Lower lobe of right lung (tissue), 2 donors: ENCODE measurements around the gene PKP3. TPM values are rescaled to one million over a fixed set of nuclear protein-coding genes. Genes with fewer than 3 reads are reported as not detected.

Experiments
- ATAC-seq, 2 donors: fragments of 200-7000 bp; cut with Tn5 transposase; one replicate each; pipeline ENCODE4 v1.9.1; 2020 to 2022; ENCODE audit warnings: mild to moderate bottlenecking in 2 of 2, moderate library complexity in 2 of 2
- DNase-seq: peaks from one replicate; pipeline ENCODE4 v3.0.0-alpha.2; 2020
- H3K27ac ChIP-seq: fragments of 200-600 bp; one replicate; pipeline ENCODE4 v1.8.0; 2022
- H3K27me3 ChIP-seq: fragments of 200-600 bp; one replicate; pipeline ENCODE4 v1.8.0; 2022; ENCODE audit warnings: low read depth
- H3K36me3 ChIP-seq: fragments of 200-600 bp; one replicate; pipeline ENCODE4 v1.8.0; 2022; ENCODE audit warnings: mild to moderate bottlenecking
- H3K4me1 ChIP-seq: fragments of 200-600 bp; one replicate; pipeline ENCODE4 v1.8.0; 2022
- H3K4me3 ChIP-seq: fragments of 200-600 bp; one replicate; pipeline ENCODE4 v1.8.0; 2022; ENCODE audit warnings: mild to moderate bottlenecking
- H3K9me3 ChIP-seq: fragments of 200-600 bp; one replicate; pipeline ENCODE4 v1.8.0; 2022
- intact Hi-C: fragments of 100-400 bp; cut with DNase I; formaldehyde crosslinking; loops from one replicate; pipeline ENCODE4 v1.11.0; 2022
- total RNA-seq: library from RNA; stranded (reverse); fragmentation: NEBNext Ultra II Directional; extraction: Animal tissue kit (Norgen Biotek cat#: 25700); gene quantifications from one replicate; pipeline ENCODE4 v1.2.1, GENCODE V29; 2021
- TF ChIP-seq, protein P1 (sequence below): fragments of 200-600 bp; IDR thresholded peaks from one replicate; pipeline ENCODE4 v1.8.0; 2022; ENCODE audit warnings: antibody characterized with exemption, mild to moderate bottlenecking
- donor health status: DM: no; HTN: yes; CAD: no; lungs with severe emphysema.

PKP3 gene
- total RNA-seq, 1 donor from 2014 or later = 23.1 TPM

DNA sequence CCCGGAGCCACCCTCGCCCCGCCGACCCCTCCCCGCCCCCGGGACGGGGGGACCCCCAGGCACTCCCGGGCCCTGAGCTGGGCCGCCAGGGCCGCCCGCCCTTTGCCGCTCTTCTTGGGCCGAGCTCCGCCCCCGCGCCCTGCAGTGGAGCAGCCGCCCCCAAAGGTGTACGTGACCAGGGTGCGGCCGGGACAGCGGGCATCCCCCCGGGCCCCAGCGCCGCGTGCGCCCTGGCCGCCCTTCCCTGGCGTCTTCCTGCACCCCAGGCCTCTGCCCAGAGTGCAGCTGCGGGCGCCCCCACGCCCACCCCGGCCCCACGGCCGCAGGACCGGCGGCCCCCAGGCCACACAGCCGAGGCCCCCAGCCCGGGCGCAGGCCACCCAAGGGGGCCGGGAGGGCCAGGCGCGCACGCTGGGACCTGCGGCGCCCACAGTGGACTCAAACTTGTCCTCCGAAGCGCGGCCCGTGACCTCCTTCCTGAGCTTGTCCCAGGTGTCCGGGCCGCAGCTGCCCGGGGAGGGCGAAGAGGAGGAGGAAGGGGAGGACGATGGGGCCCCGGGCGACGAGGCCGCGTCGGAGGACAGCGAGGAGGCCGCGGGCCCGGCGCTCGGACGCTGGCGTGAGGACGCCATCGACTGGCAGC is 17.4 kb upstream of the PKP3 start:
- Histone ChIP-seq H3K27me3 (peaks cover 11% of the 10 kb centered on the region), H3K36me3 (no peaks in the 10 kb centered on the region), H3K4me3 (no peak overlapping the region), H3K9me3 (no peaks in the 10 kb centered on the region), H3K4me1 (no peaks in the 10 kb centered on the region), H3K27ac (no peak overlapping the region)
- DNase-seq (no peak), ATAC-seq (no peak)
- intact Hi-C loops = no loop called here
- TF ChIP-seq, protein P1, sequence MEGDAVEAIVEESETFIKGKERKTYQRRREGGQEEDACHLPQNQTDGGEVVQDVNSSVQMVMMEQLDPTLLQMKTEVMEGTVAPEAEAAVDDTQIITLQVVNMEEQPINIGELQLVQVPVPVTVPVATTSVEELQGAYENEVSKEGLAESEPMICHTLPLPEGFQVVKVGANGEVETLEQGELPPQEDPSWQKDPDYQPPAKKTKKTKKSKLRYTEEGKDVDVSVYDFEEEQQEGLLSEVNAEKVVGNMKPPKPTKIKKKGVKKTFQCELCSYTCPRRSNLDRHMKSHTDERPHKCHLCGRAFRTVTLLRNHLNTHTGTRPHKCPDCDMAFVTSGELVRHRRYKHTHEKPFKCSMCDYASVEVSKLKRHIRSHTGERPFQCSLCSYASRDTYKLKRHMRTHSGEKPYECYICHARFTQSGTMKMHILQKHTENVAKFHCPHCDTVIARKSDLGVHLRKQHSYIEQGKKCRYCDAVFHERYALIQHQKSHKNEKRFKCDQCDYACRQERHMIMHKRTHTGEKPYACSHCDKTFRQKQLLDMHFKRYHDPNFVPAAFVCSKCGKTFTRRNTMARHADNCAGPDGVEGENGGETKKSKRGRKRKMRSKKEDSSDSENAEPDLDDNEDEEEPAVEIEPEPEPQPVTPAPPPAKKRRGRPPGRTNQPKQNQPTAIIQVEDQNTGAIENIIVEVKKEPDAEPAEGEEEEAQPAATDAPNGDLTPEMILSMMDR = no peak

DNA sequence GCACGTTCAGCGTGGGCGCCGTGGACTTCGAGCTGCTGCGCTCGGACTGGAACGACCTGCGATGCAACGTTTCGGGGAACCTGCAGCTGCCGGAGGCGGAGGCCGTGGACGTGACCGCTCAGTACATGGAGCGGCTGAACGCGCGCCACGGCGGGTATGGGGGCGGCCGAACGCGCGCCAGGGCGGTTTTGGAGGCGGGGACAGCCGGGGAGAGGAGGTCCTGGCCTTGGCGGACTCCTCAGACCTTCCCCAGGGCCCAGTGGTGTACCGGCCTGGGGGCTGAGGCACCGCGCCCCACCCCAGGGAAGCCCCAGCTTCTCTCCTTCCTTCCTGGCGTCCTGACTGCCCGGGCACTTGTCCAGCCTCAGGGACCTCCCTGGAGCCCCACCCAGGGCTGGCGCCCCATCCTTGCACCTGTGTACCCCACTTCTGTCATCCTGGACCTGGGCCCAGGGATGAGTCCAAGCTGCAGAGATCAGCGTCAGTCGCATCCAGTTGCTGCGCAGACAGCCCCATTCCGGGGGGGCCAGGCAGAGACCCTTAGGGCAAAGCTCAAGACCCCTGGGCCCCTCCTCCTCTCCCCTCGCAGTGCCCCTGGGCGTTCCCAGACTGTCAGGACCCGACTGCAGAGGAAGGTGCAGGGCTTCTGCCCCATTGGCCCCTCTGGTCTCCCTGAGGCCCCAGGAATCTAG is 16.7 kb upstream of the PKP3 start:
- intact Hi-C loops = no loop called here
- Histone ChIP-seq H3K9me3 (no peaks in the 10 kb centered on the region), H3K27me3 (peaks cover 13% of the 10 kb centered on the region), H3K27ac (no peak overlapping the region), H3K4me3 (no peak overlapping the region), H3K36me3 (no peaks in the 10 kb centered on the region), H3K4me1 (no peaks in the 10 kb centered on the region)
- TF ChIP-seq, protein P1 = no peak
- DNase-seq = no peak
- no peak for ATAC-seq

DNA sequence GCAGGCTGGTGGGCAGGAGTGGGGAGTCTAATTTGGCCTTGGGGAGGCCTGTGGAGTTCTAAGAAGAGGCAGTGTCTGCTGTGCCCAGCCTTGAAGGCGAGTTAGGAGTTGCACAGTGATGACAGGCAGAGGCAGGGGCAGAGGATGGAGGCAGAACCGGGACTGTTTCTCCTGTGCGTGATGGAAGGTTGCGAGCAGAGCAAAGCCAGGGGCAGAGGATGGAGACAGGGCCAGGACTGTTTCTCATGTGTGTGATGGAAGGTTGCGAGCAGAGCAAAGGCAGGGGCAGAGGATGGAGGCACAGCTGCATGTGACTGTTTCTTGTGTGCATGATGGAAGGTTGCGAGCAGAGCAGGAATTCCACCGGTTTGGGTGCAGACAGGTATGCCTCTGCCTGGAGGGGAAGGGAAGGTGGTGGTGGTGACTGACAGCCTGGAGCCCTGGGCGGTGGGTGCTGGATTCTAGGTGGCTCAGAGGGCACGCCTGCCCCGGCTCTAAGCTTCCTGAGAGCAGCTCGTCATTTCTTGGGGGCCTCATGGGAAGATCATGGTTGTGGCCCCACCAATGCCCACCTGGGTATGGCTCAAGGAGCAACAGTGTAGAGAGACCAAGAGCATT is 16.0 kb upstream of the PKP3 start:
- H3K9me3 ChIP-seq = no peaks in the 10 kb centered on the region
- DNase-seq = no peak
- ATAC-seq = no peak
- H3K36me3 ChIP-seq = no peaks in the 10 kb centered on the region
- peaks cover 13% of the 10 kb centered on the region for H3K27me3 ChIP-seq
- intact Hi-C loops = no loop called here
- no peaks in the 10 kb centered on the region for H3K4me1 ChIP-seq
- H3K4me3 ChIP-seq = no peak overlapping the region
- H3K27ac ChIP-seq = no peak overlapping the region
- TF ChIP-seq, protein P1 = no peak

DNA sequence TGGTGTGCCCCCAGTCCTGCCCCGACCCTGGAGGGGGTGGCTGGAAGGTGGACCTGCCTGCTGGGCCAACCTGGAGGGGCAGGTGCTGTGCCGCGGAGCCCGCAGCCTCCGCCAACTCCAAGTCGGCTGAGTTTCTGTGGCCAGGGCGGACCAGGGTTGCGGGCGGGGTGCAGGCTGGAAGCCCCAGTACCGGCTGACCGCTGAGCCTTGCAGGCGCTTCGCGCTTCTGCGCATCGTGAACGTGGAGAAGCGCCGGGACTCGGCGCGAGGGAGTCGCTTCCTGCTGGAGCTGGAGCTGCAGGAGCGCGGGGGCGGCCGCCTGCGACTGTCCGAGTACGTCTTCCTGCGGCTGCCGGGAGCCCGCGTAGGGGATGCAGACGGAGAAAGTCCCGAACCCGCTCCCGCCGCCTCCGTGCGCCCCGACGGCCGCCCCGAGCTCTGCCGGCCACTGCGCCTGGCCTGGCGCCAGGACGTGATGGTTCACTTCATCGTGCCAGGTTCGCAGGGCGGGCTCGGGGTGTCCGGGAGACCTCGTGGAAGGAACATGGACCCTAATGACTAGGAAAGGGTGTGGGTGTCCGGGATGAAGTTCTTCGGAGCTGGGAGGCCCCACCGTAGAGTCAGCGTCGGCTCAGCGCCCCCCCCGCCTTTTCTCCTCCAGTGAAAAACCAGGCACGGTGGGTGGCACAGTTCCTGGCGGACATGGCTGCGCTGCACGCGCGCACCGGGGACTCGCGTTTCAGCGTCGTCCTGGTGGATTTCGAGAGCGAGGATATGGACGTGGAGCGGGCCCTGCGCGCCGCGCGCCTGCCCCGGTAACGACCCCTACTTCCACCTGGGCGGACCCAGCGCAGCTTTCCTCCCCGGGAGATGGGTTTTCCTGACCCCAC is 14.6 kb upstream of the PKP3 start:
- ATAC-seq = peak in 1 of 2 donors; percentile 3
- H3K9me3 ChIP-seq = no peaks in the 10 kb centered on the region
- H3K4me3 ChIP-seq = no peak overlapping the region
- TF ChIP-seq, protein P1 = no peak
- DNase-seq = no peak
- no peak overlapping the region for H3K27ac ChIP-seq
- no peaks in the 10 kb centered on the region for H3K36me3 ChIP-seq
- H3K27me3 ChIP-seq = peaks cover 13% of the 10 kb centered on the region
- H3K4me1 ChIP-seq = no peaks in the 10 kb centered on the region
- intact Hi-C loops = no loop called here

DNA sequence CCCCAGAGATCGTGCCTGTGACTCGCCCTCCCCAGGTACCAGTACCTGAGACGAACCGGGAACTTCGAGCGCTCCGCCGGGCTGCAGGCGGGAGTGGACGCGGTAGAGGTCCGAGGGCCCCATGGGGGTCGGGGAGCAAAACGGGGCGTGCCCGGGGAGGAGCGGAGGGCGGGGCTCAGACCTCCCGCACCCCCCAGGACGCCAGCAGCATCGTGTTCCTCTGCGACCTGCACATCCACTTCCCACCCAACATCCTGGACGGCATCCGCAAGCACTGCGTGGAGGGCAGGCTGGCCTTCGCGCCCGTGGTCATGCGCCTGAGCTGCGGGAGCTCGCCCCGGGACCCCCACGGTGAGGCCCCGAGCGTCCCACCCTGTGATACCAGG is 13.9 kb upstream of the PKP3 start:
- Histone ChIP-seq H3K4me1 (no peaks in the 10 kb centered on the region), H3K27me3 (peaks cover 13% of the 10 kb centered on the region), H3K4me3 (no peak overlapping the region), H3K9me3 (no peaks in the 10 kb centered on the region), H3K27ac (no peak overlapping the region), H3K36me3 (no peaks in the 10 kb centered on the region)
- no peak for ATAC-seq
- intact Hi-C loops = no loop called here
- TF ChIP-seq, protein P1 = no peak
- DNase-seq = no peak
